ENCODE data around the gene AIF1.

- TF ChIP-seq, protein P1, sequence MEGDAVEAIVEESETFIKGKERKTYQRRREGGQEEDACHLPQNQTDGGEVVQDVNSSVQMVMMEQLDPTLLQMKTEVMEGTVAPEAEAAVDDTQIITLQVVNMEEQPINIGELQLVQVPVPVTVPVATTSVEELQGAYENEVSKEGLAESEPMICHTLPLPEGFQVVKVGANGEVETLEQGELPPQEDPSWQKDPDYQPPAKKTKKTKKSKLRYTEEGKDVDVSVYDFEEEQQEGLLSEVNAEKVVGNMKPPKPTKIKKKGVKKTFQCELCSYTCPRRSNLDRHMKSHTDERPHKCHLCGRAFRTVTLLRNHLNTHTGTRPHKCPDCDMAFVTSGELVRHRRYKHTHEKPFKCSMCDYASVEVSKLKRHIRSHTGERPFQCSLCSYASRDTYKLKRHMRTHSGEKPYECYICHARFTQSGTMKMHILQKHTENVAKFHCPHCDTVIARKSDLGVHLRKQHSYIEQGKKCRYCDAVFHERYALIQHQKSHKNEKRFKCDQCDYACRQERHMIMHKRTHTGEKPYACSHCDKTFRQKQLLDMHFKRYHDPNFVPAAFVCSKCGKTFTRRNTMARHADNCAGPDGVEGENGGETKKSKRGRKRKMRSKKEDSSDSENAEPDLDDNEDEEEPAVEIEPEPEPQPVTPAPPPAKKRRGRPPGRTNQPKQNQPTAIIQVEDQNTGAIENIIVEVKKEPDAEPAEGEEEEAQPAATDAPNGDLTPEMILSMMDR (IDR thresholded peaks at IDR 0.05; ENCODE audit: low read length): no peak
- TF ChIP-seq EZH2 (optimal IDR thresholded peaks at IDR 0.05; ENCODE audit: low read depth, low read length): no peak
These were observed 24.0 kb downstream of the AIF1 start for GRCh38 chr6:31639043-31639442.

All from MM.1S (cell line).